Activated CD8-positive, alpha-beta T cell treated with anti-CD3 and anti-CD28 coated beads, Interleukin-2, amount 10 ng/mL, durations not matched to agents 7 days and 5 days (primary cell): ENCODE measurements around the gene PTPRQ. TPM values are rescaled to one million over a fixed set of nuclear protein-coding genes. Genes with fewer than 3 reads are reported as not detected.
A peak's percentile ranks its signal among the peaks of the same experiment; 100 is the strongest.

Source experiments
- ATAC-seq: fragments of 150-1000 bp; cut with Tn5 transposase; one replicate; pipeline ENCODE4 v1.10.0; 2021; ENCODE audit warnings: moderate library complexity
- CTCF ChIA-PET: fragments of 350-600 bp; sonication (Branson Sonifier 250); formaldehyde crosslinking; loops from one replicate; lab custom pipeline; 2021; ENCODE audit warnings: antibody characterized with exemption; lab: Charles Lee
- POLR2A ChIA-PET: fragments of 350-600 bp; sonication (Branson Sonifier 250); formaldehyde crosslinking; loops from one replicate; lab custom pipeline; 2021; ENCODE audit warnings: antibody characterized with exemption; lab: Charles Lee
- DNase-seq: peaks from one replicate; pipeline ENCODE4 v3.0.0-alpha.2; 2020
- H3K27ac Mint-ChIP-seq: one replicate; pipeline ENCODE4 v1.8.0; 2021; ENCODE audit warnings: mild to moderate bottlenecking, mixed read lengths
- H3K27me3 Mint-ChIP-seq: one replicate; pipeline ENCODE4 v1.8.0; 2021; ENCODE audit warnings: low read depth, mixed read lengths
- H3K36me3 Mint-ChIP-seq: one replicate; pipeline ENCODE4 v1.8.0; 2021; ENCODE audit warnings: low read depth, mixed read lengths
- H3K4me1 Mint-ChIP-seq: one replicate; pipeline ENCODE4 v1.8.0; 2021; ENCODE audit warnings: low read depth, mixed read lengths
- H3K4me3 Mint-ChIP-seq: one replicate; pipeline ENCODE4 v1.8.0; 2021; ENCODE audit warnings: mild to moderate bottlenecking, mixed read lengths
- H3K9me3 Mint-ChIP-seq: one replicate; pipeline ENCODE4 v1.8.0; 2022; ENCODE audit warnings: mixed read lengths; ENCODE audit not compliant: insufficient read depth
- total RNA-seq, 2 experiments: library from RNA; stranded (reverse); gene quantifications; one replicate each; pipeline ENCODE4 v1.2.3, GENCODE V29; 2021

The PTPRQ gene, protein sequence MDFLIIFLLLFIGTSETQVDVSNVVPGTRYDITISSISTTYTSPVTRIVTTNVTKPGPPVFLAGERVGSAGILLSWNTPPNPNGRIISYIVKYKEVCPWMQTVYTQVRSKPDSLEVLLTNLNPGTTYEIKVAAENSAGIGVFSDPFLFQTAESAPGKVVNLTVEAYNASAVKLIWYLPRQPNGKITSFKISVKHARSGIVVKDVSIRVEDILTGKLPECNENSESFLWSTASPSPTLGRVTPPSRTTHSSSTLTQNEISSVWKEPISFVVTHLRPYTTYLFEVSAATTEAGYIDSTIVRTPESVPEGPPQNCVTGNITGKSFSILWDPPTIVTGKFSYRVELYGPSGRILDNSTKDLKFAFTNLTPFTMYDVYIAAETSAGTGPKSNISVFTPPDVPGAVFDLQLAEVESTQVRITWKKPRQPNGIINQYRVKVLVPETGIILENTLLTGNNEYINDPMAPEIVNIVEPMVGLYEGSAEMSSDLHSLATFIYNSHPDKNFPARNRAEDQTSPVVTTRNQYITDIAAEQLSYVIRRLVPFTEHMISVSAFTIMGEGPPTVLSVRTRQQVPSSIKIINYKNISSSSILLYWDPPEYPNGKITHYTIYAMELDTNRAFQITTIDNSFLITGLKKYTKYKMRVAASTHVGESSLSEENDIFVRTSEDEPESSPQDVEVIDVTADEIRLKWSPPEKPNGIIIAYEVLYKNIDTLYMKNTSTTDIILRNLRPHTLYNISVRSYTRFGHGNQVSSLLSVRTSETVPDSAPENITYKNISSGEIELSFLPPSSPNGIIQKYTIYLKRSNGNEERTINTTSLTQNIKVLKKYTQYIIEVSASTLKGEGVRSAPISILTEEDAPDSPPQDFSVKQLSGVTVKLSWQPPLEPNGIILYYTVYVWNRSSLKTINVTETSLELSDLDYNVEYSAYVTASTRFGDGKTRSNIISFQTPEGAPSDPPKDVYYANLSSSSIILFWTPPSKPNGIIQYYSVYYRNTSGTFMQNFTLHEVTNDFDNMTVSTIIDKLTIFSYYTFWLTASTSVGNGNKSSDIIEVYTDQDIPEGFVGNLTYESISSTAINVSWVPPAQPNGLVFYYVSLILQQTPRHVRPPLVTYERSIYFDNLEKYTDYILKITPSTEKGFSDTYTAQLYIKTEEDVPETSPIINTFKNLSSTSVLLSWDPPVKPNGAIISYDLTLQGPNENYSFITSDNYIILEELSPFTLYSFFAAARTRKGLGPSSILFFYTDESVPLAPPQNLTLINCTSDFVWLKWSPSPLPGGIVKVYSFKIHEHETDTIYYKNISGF (N-terminal part only)
- not detected for total RNA-seq

GRCh38 chr12:80443974-80444666 is at the start of gene PTPRQ:
TSS of gene PTPRQ (plus strand) at chr12:80444235. CDS start at chr12:80444346, 111 bp downstream.
- no peak within 1 kb of the TSS for H3K27ac Mint-ChIP-seq
- ATAC-seq, result no peak
- ChIA-PET POLR2A (no interaction called here), CTCF (no interaction called here)
- no peaks in the 10 kb centered on the region for H3K27me3 Mint-ChIP-seq
- no peak for DNase-seq
- no peaks in the 10 kb centered on the region for H3K4me1 Mint-ChIP-seq
- no peak within 1 kb of the TSS for H3K4me3 Mint-ChIP-seq
- H3K9me3 Mint-ChIP-seq, result peaks cover 7% of the 10 kb centered on the region
- no peaks in the 10 kb centered on the region for H3K36me3 Mint-ChIP-seq

DNA sequence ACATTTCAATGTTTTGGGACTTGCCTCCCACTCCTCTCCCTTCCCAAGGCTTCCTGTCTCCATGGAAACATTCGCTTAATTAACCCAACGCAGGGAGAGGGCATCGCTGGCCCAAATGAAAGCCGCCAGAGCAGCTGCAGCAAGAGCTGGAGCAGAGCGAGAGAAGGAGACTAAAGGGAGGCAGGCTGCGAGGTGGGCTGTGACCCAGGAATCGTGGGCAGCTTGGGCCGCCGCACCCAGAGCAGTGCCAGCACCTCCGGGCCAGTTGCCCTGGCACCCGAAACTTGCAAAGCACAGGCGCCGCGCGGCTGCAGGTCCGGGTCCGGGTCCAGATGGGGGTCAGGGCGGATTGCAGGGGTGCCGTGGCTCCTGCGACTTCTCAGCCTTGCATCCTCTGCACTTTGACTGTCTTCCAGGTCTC is 43.5 kb upstream of the PTPRQ start:
- no peaks in the 10 kb centered on the region for H3K36me3 Mint-ChIP-seq
- ChIA-PET POLR2A (no interaction called here), CTCF (no interaction called here)
- H3K9me3 Mint-ChIP-seq, result peaks cover 8% of the 10 kb centered on the region
- no peaks in the 10 kb centered on the region for H3K4me1 Mint-ChIP-seq
- no peak for DNase-seq
- H3K27me3 Mint-ChIP-seq, result peaks cover 13% of the 10 kb centered on the region
- no peak for ATAC-seq
- no peak overlapping the region for H3K27ac Mint-ChIP-seq
- H3K4me3 Mint-ChIP-seq, result no peak overlapping the region

DNA sequence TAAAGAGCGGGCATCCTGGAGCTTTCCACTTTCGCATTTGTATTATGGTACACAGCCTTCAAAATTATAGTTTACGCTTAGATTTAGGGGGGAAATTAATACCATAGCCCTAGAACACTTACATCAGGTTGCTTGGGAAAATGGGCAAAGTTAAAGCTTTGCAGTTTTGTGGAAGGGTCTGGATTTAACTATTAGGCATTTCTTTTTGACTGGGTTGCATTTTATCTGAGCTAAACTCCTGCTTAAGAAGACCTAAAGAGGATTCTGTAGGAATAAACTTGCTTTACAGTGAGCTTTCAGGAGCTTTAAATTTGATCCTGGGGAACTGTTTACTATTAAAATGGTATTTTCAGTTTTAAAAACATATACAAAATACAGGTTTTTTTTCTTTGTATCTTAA is 42.8 kb upstream of the PTPRQ start:
- H3K27me3 Mint-ChIP-seq, result peaks cover 13% of the 10 kb centered on the region
- no peak overlapping the region for H3K4me3 Mint-ChIP-seq
- H3K36me3 Mint-ChIP-seq, result no peaks in the 10 kb centered on the region
- ChIA-PET POLR2A (no interaction called here), CTCF (no interaction called here)
- H3K27ac Mint-ChIP-seq, result no peak overlapping the region
- H3K9me3 Mint-ChIP-seq, result peaks cover 8% of the 10 kb centered on the region
- no peaks in the 10 kb centered on the region for H3K4me1 Mint-ChIP-seq
- DNase-seq (no peak), ATAC-seq (no peak)

GRCh38 chr12:80404629-80405028 is 39.4 kb upstream of the PTPRQ start:
- ChIA-PET POLR2A (no interaction called here), CTCF (no interaction called here)
- H3K27ac Mint-ChIP-seq, result no peak overlapping the region
- DNase-seq (no peak), ATAC-seq (no peak)
- H3K9me3 Mint-ChIP-seq, result no peaks in the 10 kb centered on the region
- H3K4me1 Mint-ChIP-seq, result no peaks in the 10 kb centered on the region
- no peak overlapping the region for H3K4me3 Mint-ChIP-seq
- H3K27me3 Mint-ChIP-seq, result peaks cover 12% of the 10 kb centered on the region
- no peaks in the 10 kb centered on the region for H3K36me3 Mint-ChIP-seq

DNA sequence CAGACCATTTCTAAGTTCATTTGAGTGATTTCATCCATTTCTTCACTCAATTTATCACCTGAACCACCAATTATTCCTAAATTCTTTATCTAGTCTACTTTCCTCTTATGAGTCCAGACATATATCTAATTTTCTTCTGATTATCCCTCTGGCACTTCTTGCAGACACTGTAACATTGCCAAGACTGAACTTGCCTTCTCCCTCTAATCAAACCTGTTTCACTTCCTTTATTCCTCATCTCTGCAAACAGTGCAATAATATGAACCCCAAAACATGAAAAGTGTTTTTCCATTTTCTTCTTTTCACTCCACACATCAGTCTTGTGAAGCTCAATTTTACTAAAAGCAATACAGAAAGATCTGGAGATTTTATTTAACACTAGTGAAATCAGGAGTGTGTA is 37.8 kb upstream of the PTPRQ start:
- DNase-seq, result no peak
- Mint-ChIP-seq H3K27me3 (no peaks in the 10 kb centered on the region), H3K36me3 (no peaks in the 10 kb centered on the region), H3K9me3 (no peaks in the 10 kb centered on the region), H3K4me1 (no peaks in the 10 kb centered on the region), H3K27ac (no peak overlapping the region), H3K4me3 (no peak overlapping the region)
- ChIA-PET POLR2A (no interaction called here), CTCF (no interaction called here)
- no peak for ATAC-seq

DNA sequence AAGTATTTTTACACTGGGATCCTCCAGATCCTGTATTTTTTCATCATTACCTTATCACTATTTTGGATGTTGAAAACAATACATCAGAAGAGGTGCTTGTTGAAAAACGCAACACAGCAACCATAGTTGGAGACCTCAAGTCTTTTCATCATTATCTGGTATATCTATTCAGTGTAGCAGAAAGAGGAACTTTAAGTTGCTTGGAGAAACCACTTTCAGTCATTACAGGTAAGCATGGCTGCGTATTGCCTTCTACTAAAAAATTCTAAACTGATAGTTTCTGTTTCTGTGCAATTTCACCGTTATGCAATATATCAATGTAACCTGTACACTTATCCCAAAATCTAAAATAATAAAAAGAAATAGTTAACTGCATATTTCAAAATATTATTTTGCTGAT is 32.2 kb upstream of the PTPRQ start:
- H3K36me3 Mint-ChIP-seq, result no peaks in the 10 kb centered on the region
- H3K27ac Mint-ChIP-seq, result no peak overlapping the region
- ATAC-seq, result no peak
- DNase-seq, result no peak
- no peaks in the 10 kb centered on the region for H3K4me1 Mint-ChIP-seq
- H3K4me3 Mint-ChIP-seq, result no peak overlapping the region
- no peaks in the 10 kb centered on the region for H3K27me3 Mint-ChIP-seq
- ChIA-PET CTCF (no interaction called here), POLR2A (no interaction called here)
- H3K9me3 Mint-ChIP-seq, result no peaks in the 10 kb centered on the region

DNA sequence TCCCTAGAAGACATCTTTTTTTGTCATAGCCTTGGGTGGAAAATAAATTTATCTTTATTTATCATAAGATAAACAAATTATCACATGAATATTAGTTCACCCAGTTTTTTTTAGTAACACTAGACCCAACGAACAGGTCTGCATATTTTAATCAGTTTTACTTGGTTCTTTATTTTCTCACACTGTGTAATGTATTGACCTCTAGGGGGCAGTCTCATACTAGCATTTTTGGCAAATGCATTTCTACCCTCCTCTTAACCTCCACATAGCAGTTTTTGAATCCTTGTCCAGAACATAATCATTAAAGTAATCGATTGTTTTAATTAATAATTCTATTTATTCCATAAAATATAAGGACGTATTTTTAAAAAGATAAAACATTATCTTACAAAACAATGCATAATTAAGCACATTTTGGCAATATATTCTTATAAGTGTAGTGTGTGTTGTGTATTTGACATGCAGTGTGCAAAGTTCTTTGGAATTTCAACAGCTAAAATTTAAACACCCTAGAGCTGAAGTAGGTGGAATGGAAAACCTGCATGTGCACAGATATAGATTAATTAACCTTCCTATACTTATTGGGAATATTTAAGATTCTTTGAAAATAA is 31.6 kb upstream of the PTPRQ start:
- no peak overlapping the region for H3K4me3 Mint-ChIP-seq
- H3K27ac Mint-ChIP-seq, result no peak overlapping the region
- H3K4me1 Mint-ChIP-seq, result no peaks in the 10 kb centered on the region
- CTCF ChIA-PET, result no interaction called here
- no peaks in the 10 kb centered on the region for H3K9me3 Mint-ChIP-seq
- POLR2A ChIA-PET, result no interaction called here
- H3K27me3 Mint-ChIP-seq, result no peaks in the 10 kb centered on the region
- ATAC-seq, result peak; percentile 49
- H3K36me3 Mint-ChIP-seq, result no peaks in the 10 kb centered on the region
- DNase-seq, result no peak

DNA sequence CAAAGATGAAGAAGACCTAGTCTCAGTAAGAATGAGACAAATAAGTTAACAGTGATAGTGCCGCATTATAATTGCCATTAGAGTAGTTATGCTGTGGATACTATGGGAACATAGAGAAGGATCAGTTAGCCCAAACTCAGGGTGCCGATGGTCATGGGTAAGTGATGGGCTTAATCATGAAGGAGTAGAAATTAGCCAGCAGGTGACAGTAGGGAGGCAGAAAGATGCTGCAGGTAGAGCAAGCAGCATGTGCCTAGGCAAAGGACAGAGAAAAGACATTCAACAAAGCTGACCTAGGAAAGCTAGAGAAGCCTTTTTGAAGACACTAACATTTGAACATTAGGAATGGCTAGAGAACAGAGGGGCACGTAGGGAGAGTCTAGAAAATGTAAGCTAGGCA is 30.6 kb upstream of the PTPRQ start:
- Mint-ChIP-seq H3K4me3 (no peak overlapping the region), H3K27me3 (no peaks in the 10 kb centered on the region), H3K27ac (no peak overlapping the region), H3K36me3 (no peaks in the 10 kb centered on the region), H3K9me3 (no peaks in the 10 kb centered on the region), H3K4me1 (no peaks in the 10 kb centered on the region)
- ChIA-PET CTCF (no interaction called here), POLR2A (no interaction called here)
- DNase-seq (no peak), ATAC-seq (no peak)

GRCh38 chr12:80415466-80415865 is 28.6 kb upstream of the PTPRQ start:
- no peak for ATAC-seq
- Mint-ChIP-seq H3K27ac (no peak overlapping the region), H3K36me3 (no peaks in the 10 kb centered on the region), H3K27me3 (no peaks in the 10 kb centered on the region), H3K4me1 (no peaks in the 10 kb centered on the region), H3K9me3 (no peaks in the 10 kb centered on the region), H3K4me3 (no peak overlapping the region)
- CTCF ChIA-PET, result no interaction called here
- no peak for DNase-seq
- POLR2A ChIA-PET, result no interaction called here

DNA sequence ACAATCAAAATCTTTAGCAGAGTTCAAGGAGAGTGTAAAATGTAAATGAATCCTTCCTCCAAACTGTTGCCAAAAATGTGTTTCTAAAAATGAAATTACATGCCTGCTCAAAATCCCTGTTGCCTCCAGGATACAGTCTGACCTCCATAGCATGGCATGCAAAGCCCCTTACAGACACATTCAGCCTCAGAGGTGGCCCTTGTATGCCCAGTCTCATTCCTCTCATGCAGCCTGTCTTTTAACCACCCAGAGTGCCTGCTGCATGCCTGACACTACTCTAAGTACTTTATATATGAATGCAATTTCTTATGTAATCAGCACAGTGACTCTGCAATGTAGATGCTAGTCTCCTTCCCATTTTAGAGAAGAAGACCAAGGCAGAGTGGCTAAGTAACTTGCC is 24.4 kb upstream of the PTPRQ start:
- no peaks in the 10 kb centered on the region for H3K27me3 Mint-ChIP-seq
- ChIA-PET CTCF (no interaction called here), POLR2A (no interaction called here)
- no peaks in the 10 kb centered on the region for H3K4me1 Mint-ChIP-seq
- H3K4me3 Mint-ChIP-seq, result no peak overlapping the region
- H3K36me3 Mint-ChIP-seq, result no peaks in the 10 kb centered on the region
- H3K9me3 Mint-ChIP-seq, result no peaks in the 10 kb centered on the region
- no peak overlapping the region for H3K27ac Mint-ChIP-seq
- DNase-seq (no peak), ATAC-seq (no peak)

DNA sequence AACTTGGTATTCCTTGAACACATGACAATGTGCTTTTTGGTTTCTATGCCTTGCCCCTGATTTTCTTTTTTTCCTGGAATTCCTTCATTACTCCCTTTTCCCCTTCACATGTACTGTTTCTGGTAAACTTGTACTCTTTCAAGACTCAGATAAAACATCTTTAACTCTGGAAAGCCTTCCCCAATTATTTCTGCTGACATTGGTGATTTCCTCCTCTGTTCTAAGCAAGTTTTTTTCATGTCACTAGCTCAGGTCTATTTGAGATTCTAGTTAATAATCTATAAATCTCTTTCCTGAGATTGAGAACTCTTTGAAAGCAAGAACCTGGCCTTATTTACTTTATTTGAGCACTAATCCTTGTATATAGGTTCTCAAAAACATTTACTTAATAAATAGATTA is 24.0 kb upstream of the PTPRQ start:
- no peak overlapping the region for H3K4me3 Mint-ChIP-seq

More for the DNA sequence above, 24.0 kb upstream of the PTPRQ start:
- H3K36me3 Mint-ChIP-seq, result no peaks in the 10 kb centered on the region
- POLR2A ChIA-PET, result no interaction called here
- DNase-seq, result no peak
- no peak for ATAC-seq
- CTCF ChIA-PET, result no interaction called here
- no peaks in the 10 kb centered on the region for H3K27me3 Mint-ChIP-seq
- H3K9me3 Mint-ChIP-seq, result no peaks in the 10 kb centered on the region
- no peaks in the 10 kb centered on the region for H3K4me1 Mint-ChIP-seq
- H3K27ac Mint-ChIP-seq, result no peak overlapping the region
